Sigmoid colon (tissue), 4 donors: Measurements from ENCODE around the gene KRTAP10-9.

Source experiments
- CTCF ChIP-seq, 4 experiments: fragments of 450-650 bp in 3 of 4; fragments of 200-600 bp in 1 of 4; IDR thresholded peaks; one replicate each; pipeline ENCODE4 v1.5.1; 2016 to 2019; ENCODE audit warnings: antibody characterized with exemption in 4 of 4, mild to moderate bottlenecking in 3 of 4, moderate library complexity in 2 of 4
- EP300 ChIP-seq, 4 donors: sonication (generic); formaldehyde crosslinking; IDR thresholded peaks; one replicate each; pipeline ENCODE4 v1.6.1; 2017; ENCODE audit warnings: antibody characterized with exemption in 4 of 4

GRCh38 chr21:44592446-44593311, 34.2 kb upstream of the KRTAP10-9 start, which contains the start of gene KRTAP10-6:
- TF ChIP-seq CTCF (IDR thresholded peaks at IDR 0.05) (no peak), EP300 (IDR thresholded peaks at IDR 0.05) (no peak)
